ENCODE measurements around the gene TIMM8A.
"Not testable (repeated sequence)": the region's sequence is repeated elsewhere in the genome, so short reads cannot be mapped to it uniquely, and the experiment has no call there.

TIMM8A gene

DNA sequence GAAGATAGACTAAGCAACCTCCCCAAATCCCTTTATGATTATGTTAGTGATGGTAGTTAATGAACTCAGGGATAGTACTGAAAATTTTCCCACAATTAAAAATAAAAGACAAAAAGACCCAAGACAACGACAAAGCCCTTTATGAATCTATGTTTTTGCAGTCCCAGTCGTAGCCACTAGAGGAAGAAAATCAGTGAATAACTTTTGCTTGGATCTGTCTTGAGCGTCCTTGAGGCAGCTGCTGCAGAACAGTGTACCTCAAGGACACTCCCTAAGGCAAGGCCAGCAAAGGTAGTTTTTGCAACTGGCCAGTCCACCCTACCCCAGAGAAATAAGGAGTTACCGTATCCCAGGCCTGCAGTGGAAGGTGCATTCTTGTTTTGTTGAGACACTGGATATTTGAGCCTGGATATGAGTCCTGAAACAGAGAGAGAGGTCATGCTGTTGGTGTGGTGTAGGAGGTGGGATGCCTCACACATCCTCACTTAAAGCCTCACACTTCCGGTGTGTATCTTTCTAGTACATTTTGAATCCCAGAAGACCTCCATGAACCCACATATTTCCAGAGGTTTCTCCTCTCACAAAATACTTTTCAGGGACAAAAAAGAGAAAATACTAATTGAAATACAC is 8.7 kb upstream of the TIMM8A start:
- DNase-seq: no peak

DNA sequence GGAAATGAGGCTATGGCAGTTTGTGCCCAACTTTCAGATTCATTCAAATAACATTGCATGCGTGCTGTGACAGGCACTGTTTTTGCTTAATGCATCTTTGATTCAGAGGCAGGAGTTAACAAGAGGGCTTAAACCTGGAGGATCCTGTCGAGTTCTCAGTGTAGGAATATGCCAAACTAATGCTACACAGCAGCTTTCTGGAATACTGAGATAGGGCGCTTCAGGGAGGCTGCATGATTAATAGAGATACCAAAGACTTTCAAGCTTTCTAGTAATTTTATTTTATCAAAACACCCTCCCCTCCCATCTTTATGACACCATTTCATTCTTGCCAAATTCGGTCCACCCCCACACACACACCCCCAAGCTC is 636 bp upstream of the TIMM8A start:
- DNase-seq: no peak

DNA sequence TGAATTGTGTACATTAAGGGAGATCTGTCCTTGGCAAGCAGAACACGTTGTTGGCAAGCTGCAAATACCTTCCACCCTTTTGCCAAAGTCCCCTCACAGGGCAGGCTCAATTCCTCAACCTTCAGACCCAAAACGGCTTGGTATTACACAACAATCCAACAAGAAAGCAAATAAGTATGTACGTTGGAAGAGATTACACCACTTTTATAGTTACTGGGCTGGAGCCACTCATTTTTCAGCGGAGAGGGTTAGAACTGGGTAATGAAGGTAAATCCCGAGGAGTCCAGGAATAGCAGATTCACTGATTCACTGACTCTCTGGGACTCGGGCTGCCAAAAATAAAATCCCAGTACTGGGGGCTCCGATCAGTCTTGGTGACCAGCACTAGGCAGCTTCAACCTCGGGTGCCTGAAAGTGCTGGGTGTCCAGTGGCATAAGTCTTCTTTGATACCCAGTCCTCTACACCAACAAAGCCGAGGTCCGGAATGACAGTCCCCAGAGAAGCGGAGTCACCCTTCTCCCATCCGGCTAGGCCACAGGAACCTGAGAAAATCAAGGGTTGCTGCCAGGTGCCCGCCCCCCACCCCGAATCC is 587 bp downstream of the TIMM8A start:
- DNase-seq: no peak

DNA sequence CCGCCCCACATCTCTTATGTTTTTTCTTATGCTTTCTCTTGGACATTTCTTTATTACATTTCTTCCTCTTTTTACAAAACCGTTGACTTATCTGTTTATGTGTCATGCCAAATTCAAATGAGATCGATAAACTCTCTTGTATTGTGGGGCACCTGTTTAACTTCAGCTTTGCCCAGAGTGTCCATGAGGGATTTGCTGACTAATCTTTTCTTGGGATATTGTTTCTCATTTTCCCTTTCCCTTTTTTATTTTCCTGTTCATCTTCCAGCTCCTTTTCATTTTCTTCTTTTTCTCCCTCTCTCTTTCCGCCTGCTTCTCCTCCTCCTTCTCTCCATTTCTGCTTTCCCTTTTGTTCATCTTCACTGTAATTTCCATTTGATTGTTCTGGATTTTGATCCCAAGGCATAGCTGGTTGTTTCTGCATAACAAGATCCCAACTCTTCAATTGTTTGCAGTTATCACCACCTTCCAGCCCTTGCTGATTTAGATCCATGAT is 10.7 kb downstream of the TIMM8A start:
- DNase-seq: no peak

DNA sequence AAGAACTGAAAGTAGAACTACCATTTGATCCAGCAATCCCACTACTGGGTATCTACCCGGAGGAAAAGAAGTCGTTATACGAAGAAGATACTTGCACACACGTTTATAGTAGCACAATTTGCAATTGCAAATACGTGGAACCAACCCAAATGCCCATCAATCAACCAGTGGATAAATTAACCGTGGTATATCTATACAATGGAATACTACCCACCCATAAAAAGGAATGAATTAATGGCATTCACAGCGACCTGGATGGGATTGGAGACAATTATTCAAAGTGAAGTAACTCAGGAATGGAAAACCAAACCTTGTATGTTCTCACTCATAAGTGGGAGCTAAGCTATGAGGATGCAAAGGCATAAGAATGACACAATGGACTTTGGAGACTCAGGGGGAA is 14.2 kb downstream of the TIMM8A start:
- DNase-seq: not testable (repeated sequence)

DNA sequence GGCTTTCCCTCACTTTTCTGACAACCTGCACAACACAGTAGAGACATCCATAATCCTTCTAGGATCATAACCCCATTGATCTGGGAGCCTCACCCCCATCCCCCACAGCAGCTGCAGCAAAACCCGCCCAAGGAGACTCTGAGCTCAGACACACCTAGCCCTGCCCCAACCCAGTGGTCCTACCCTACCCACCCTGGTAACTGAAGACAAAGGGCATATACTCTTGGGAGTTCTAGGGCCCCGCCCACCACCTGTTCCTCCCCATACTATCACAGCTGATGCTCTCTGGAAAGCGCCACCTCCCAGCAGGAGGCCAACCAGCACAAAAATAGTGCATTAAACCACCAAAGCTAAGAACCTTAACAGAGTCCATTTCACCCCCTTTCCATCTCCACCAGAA is 21.9 kb downstream of the TIMM8A start:
- DNase-seq: not testable (repeated sequence)

DNA sequence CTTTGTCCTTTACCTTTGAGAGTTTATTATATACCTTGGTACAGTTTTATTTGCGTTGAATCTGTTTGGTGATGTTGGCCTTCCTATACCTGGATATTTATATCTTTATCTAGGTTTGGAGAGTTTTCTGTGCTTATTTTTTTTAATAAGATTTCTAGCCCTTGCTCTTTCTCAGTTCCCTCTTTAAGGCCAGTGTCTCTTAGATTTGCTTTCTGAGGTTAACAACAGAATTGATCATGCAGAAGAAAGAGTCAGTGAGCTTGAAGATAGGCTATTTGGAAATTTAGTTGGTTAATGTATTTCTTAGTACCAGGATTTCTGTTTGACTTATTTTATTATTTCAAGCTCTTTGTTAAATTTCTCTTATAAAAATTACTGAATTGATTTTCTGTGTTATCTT is 44.8 kb downstream of the TIMM8A start:
- DNase-seq: no peak

Measured in CD4-positive, alpha-beta T cell treated with Interferon gamma for 1 hour (primary cell).